AG10803 (cell line): ENCODE measurements around the gene HIRA.

ENCODE experiments used
- DNase-seq: peaks from one replicate; pipeline ENCODE4 v3.0.0; 2010; ENCODE audit warnings: low read depth
- H3K4me3 ChIP-seq: 2 replicates; pipeline ENCODE4 v1.5.1; 2011; ENCODE audit warnings: mild to moderate bottlenecking, low read length, control low read depth
- CTCF ChIP-seq: conservative IDR thresholded peaks from 2 replicates; pipeline ENCODE4 v1.5.1; 2011; ENCODE audit warnings: mild to moderate bottlenecking, low read length, control low read depth, inconsistent platforms

HIRA gene

GRCh38 chr22:19289475-19290161 lies 141.9 kb downstream of the HIRA start:
- DNase-seq, result peak; percentile 75
- H3K4me3 ChIP-seq, result peak overlapping the region; percentile 79; the same call in 1 of the 2 replicates
- no peak for TF ChIP-seq CTCF

GRCh38 chr22:19287889-19288288 lies 143.6 kb downstream of the HIRA start:
- no peak for TF ChIP-seq CTCF
- no peak overlapping the region for H3K4me3 ChIP-seq
- DNase-seq, result peak; percentile 92

GRCh38 chr22:19287076-19287707 lies 144.3 kb downstream of the HIRA start:
- no peak for TF ChIP-seq CTCF
- H3K4me3 ChIP-seq, result no peak overlapping the region
- DNase-seq, result peak; percentile 35

GRCh38 chr22:19285831-19286230 lies 145.7 kb downstream of the HIRA start:
- no peak for TF ChIP-seq CTCF
- H3K4me3 ChIP-seq, result no peak overlapping the region
- no peak for DNase-seq
